Ishikawa (cell line): ENCODE data around the gene CGB1.

ENCODE experiments used
- CEBPB ChIP-seq: IDR thresholded peaks from 2 replicates; pipeline ENCODE4 v1.6.1; 2012
- CREB1 ChIP-seq: IDR thresholded peaks from 2 replicates; pipeline ENCODE4 v1.6.1; 2012; ENCODE audit warnings: low read depth
- EGR1 ChIP-seq: IDR thresholded peaks from 2 replicates; pipeline ENCODE4 v1.6.1; 2012
- EP300 ChIP-seq: IDR thresholded peaks from 2 replicates; pipeline ENCODE4 v1.6.1; 2012; ENCODE audit warnings: borderline replicate concordance
- FOXM1 ChIP-seq: IDR thresholded peaks from 2 replicates; pipeline ENCODE4 v1.6.1; 2012; ENCODE audit warnings: low read depth, borderline replicate concordance
- NFIC ChIP-seq: IDR thresholded peaks from 2 replicates; pipeline ENCODE4 v1.6.1; 2012
- RAD21 ChIP-seq: IDR thresholded peaks from 2 replicates; pipeline ENCODE4 v1.6.1; 2012; ENCODE audit warnings: low read depth
- TAF1 ChIP-seq: IDR thresholded peaks from 2 replicates; pipeline ENCODE4 v1.6.1; 2012; ENCODE audit warnings: low read depth, mild to moderate bottlenecking
- TCF12 ChIP-seq: IDR thresholded peaks from 2 replicates; pipeline ENCODE4 v1.6.1; 2012; ENCODE audit warnings: low read depth
- TEAD4 ChIP-seq: IDR thresholded peaks from 2 replicates; pipeline ENCODE4 v1.6.1; 2012
- YY1 ChIP-seq: IDR thresholded peaks from 2 replicates; pipeline ENCODE4 v1.6.1; 2012; ENCODE audit warnings: low read depth
- ZBTB7A ChIP-seq: IDR thresholded peaks from 2 replicates; pipeline ENCODE4 v1.6.1; 2012; ENCODE audit warnings: low read depth
- TF ChIP-seq, protein P1 (sequence below): IDR thresholded peaks from 2 replicates; pipeline ENCODE4 v1.6.1; 2012
- TF ChIP-seq, protein P2 (sequence below): IDR thresholded peaks from 2 replicates; pipeline ENCODE4 v1.6.1; 2012; ENCODE audit warnings: low read depth, mild to moderate bottlenecking
- TF ChIP-seq, protein P3 (sequence below): IDR thresholded peaks from 2 replicates; pipeline ENCODE4 v1.6.1; 2012

Gene CGB1

DNA sequence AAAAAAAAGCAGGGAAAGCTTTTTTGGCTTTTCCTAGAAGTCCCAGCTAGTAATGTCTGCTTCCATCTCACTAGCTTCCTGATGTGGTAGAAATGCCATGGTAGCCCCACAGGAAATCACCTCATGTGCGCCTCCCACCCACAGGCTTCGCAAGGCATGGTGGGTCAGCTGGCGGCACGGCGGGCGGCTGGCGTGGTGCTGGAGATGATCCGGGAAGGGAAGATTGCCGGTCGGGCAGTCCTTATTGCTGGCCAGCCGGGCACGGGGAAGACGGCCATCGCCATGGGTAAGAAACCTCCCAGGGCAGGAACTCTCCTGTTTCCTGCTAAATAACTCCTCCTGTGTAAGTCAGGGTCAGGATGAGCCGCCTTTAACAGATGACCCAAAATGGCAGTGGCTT lies 32.6 kb downstream of the CGB1 start:
- no peak for TF ChIP-seq NFIC

DNA sequence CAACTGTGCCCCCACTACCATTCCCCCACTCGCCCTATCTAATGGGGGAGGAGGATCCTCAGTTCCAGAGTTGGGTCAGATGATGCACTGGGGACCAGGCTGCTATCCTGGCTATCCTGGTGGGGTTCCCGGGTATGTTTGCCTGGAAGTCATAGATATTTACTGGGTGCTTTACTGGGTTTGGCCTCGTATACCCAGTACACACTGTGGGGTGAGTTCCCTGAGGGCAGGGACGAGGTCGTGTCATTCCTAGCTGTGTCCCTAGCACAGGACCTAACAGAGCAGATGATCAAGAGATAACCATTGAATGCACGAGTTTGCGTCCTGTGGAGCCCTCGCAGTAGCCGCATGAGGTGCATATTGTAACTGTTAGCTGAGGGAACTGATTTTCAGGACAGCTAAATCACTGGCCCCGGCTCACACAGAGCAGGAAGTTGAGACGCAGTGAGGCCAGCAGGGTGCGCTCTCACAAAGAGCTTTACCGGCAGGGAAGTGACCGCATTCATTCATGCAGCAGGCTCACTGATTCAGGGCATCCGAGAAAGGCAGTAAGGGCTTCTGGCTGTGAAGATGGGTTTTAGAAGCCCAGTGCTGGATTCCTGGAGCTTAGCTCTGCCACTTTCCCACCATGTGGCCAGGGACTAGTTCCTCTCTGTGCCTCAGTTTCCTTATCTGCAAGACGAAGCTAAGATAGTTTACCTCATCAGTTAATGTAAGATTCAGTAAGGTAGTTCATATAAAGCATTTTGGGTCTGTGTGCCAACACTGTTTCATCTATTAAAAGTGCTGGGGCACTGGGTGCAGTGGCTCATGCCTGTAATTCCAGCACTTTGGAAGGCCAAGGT lies 37.0 kb downstream of the CGB1 start:
- TF ChIP-seq, protein P1, sequence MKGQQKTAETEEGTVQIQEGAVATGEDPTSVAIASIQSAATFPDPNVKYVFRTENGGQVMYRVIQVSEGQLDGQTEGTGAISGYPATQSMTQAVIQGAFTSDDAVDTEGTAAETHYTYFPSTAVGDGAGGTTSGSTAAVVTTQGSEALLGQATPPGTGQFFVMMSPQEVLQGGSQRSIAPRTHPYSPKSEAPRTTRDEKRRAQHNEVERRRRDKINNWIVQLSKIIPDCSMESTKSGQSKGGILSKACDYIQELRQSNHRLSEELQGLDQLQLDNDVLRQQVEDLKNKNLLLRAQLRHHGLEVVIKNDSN, result no peak
- TF ChIP-seq EGR1 (no peak), RAD21 (peak; percentile 42; the same call in 1 of the 2 replicates)

DNA sequence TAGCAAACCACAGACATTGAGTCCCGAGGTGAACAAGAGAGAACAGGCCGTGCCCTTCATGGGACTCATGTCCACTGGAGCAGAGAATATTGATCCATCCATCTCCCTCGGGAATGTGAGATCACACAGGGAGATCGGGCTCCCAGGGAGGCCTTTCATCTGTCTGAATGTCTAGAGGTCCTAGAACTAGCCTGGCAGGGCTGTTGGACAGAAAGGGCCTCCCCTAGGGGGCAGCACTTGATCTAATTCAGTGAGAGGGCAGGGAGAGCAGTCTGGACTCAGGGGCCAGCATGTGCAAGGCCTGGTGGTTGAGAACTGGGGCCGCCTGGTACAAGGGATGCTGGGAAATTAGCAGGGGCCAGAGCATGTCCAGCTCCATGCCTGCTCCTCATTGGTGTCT lies 38.7 kb downstream of the CGB1 start:
- TF ChIP-seq NFIC, result no peak
- no peak for TF ChIP-seq ZBTB7A
- TF ChIP-seq YY1, result no peak
- TF ChIP-seq, protein P2, sequence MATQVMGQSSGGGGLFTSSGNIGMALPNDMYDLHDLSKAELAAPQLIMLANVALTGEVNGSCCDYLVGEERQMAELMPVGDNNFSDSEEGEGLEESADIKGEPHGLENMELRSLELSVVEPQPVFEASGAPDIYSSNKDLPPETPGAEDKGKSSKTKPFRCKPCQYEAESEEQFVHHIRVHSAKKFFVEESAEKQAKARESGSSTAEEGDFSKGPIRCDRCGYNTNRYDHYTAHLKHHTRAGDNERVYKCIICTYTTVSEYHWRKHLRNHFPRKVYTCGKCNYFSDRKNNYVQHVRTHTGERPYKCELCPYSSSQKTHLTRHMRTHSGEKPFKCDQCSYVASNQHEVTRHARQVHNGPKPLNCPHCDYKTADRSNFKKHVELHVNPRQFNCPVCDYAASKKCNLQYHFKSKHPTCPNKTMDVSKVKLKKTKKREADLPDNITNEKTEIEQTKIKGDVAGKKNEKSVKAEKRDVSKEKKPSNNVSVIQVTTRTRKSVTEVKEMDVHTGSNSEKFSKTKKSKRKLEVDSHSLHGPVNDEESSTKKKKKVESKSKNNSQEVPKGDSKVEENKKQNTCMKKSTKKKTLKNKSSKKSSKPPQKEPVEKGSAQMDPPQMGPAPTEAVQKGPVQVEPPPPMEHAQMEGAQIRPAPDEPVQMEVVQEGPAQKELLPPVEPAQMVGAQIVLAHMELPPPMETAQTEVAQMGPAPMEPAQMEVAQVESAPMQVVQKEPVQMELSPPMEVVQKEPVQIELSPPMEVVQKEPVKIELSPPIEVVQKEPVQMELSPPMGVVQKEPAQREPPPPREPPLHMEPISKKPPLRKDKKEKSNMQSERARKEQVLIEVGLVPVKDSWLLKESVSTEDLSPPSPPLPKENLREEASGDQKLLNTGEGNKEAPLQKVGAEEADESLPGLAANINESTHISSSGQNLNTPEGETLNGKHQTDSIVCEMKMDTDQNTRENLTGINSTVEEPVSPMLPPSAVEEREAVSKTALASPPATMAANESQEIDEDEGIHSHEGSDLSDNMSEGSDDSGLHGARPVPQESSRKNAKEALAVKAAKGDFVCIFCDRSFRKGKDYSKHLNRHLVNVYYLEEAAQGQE, result no peak
- TF ChIP-seq FOXM1, result no peak
- peak; percentile 46; the same call in 1 of the 2 replicates for TF ChIP-seq RAD21
- TF ChIP-seq EGR1, result no peak
- no peak for TF ChIP-seq CREB1

DNA sequence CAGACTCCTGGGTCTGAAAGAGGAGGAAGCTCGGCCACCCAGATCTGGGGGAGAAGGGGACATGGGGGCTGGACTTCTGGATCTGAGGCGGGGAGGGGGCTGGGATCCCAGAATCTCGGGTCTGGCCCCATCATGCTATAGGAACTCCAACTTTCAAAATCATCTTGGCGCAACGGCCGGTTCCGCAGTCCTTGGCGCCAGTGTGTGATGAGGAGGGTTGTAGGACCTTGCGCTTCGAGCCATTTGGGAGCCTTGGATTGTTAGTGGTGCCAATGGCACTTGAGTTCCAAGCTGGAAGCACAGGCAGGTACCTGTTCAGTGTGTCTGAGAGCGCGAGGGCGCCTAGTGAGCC lies 42.7 kb downstream of the CGB1 start:
- TF ChIP-seq EP300 (no peak), EGR1 (no peak), FOXM1 (no peak), RAD21 (no peak), TEAD4 (no peak), ZBTB7A (no peak), NFIC (no peak)
- TF ChIP-seq, protein P2, result no peak

DNA sequence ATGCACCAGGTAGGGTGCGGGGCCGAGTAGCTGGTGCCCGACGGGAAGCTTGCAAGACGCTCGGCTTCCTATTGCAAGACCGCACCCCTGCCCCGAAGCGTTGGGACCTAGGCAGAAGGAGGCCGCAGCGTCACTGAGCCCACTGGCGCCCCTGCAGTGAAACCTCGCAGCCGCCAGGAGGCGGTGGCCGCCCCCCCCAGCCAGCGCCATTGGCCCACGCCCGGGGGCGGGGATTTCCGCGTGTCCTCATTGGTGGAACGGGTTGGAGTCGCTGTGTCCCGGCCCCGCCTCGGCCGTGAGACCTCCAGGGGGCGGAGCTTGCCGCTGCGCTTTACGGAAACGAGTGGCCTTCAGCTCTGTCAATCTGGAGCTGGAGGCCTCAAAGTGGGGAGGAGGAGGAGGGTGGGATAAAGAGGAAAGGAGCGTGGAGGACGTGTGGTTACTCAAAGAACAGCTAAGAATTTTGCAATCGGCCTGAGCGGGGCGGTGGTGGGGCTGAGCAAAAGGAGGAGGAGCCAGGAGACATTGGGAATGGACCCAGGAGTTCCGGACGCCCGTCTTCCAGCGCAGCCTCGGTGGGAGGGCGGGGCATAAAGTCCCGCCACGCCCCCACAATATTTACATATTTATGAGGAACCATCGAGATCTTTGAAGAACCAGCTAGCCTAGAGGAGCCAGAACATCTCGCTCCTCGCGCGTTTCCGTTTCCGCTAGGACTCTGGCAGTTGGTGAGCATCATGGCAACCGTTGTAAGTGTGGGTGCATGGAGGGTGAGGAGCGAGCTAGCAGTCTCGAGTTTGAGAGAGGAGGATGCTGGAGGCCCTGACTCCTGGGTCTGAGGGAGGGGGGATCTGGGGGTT lies 43.3 kb downstream of the CGB1 start, which contains the start of the genes GYS1 and RUVBL2:
Gene GYS1, minus strand, starts transcription at position 135 of the 860 bp plus-strand sequence. CDS start 197 bp downstream, outside the sequence.
Gene RUVBL2, plus strand, starts transcription at position 713 of the 860 bp plus-strand sequence. Its CDS starts 25 bp downstream, at position 738.
- TF ChIP-seq TEAD4 (no peak), CEBPB (peak; percentile 83), RAD21 (peak; percentile 10; the same call in 1 of the 2 replicates), CREB1 (peak; percentile 50; the same call in 1 of the 2 replicates), NFIC (no peak), YY1 (peak; percentile 91), EGR1 (peak; percentile 34; the same call in 1 of the 2 replicates), FOXM1 (no peak), ZBTB7A (peak; percentile 86), EP300 (no peak), TAF1 (peak; percentile 85), TCF12 (no peak)
- TF ChIP-seq, protein P1, result no peak
- TF ChIP-seq, protein P2, result no peak
- TF ChIP-seq, protein P3, sequence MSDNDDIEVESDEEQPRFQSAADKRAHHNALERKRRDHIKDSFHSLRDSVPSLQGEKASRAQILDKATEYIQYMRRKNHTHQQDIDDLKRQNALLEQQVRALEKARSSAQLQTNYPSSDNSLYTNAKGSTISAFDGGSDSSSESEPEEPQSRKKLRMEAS, result peak; percentile 82
